K562 (cell line): Measurements from ENCODE around the gene CEP57. TPM values are rescaled to one million over a fixed set of nuclear protein-coding genes. Genes with fewer than 3 reads are reported as not detected.

Experiments used
- ATAC-seq: fragments of 200-7000 bp; cut with Tn5 transposase; 3 replicates; pipeline ENCODE4 v1.9.1; 2020; ENCODE audit warnings: moderate library complexity
- BruUV-seq: library from RNA; stranded (reverse); fragments of 400-500 nt; replicated peaks from 2 replicates; lab custom pipeline; 2021; lab: Mats Ljungman, UMichigan
- CTCF ChIA-PET: fragments of 300-600 bp; formaldehyde crosslinking; extraction: SDS; loops from one replicate; lab custom pipeline; 2021; ENCODE audit warnings: low intra/inter-chr PET ratio; lab: Yijun Ruan, JAX
- POLR2A ChIA-PET: fragments of 300-600, 350-650 bp; sonication (Branson Sonifier 250); formaldehyde crosslinking; extraction: SDS; loops from one replicate; lab custom pipeline; 2021; ENCODE audit warnings: antibody characterized with exemption, inconsistent platforms; lab: Yijun Ruan, JAX
- DNase-seq, 4 experiments: peaks; one replicate each; pipeline versions ENCODE4 v3.0.0 to v3.0.0-alpha.2; 2011 to 2018; ENCODE audit warnings: low spot score in 3 of 4, mixed read lengths in 3 of 4; ENCODE audit errors: extremely low read depth in 1 of 4
- FAIRE-seq: peaks from 2 replicates; lab custom pipeline; 2011; peaks lifted over from hg19 to GRCh38; lab: Jason Lieb, UNC
- H2AFZ ChIP-seq: 2 replicates; pipeline ENCODE4 v1.6.0; 2011; ENCODE audit warnings: low read depth, low read length, control low read depth, inconsistent platforms
- H3K27ac ChIP-seq: fragments of 200-600 bp; 3 replicates; pipeline ENCODE4 v1.8.0; 2011; ENCODE audit warnings: low read depth, mild to moderate bottlenecking, control low read depth, inconsistent platforms, low read length, moderate library complexity, mixed read lengths; ENCODE audit errors: extremely low read depth
- H3K27me3 ChIP-seq, 2 experiments: fragments of 300-600 bp in 1 of 2; 2 replicates in 1 of 2; 3 replicates in 1 of 2; pipeline versions ENCODE4 v1.6.0 to v1.8.0; 2011; ENCODE audit warnings: inconsistent platforms in 2 of 2, low read length in 2 of 2, mild to moderate bottlenecking in 1 of 2, mixed read lengths in 1 of 2, moderate library complexity in 1 of 2; ENCODE audit not compliant: control insufficient read depth in 2 of 2, insufficient read depth in 2 of 2
- H3K36me3 ChIP-seq: fragments of 300-600 bp; 3 replicates; pipeline ENCODE4 v1.8.0; 2011; ENCODE audit warnings: mild to moderate bottlenecking, low read length, inconsistent platforms; ENCODE audit not compliant: control insufficient read depth, insufficient read depth
- H3K4me1 ChIP-seq, 2 experiments: fragments of 200-600 bp in 1 of 2; replicated peaks in 1 of 2; 2 replicates in 1 of 2; 3 replicates in 1 of 2; pipeline versions ENCODE4 v1.5.1 to v1.8.0; 2011; ENCODE audit warnings: inconsistent platforms in 2 of 2, low read length in 2 of 2, mild to moderate bottlenecking in 1 of 2, mixed read lengths in 1 of 2, moderate library complexity in 1 of 2; ENCODE audit not compliant: control insufficient read depth in 2 of 2, insufficient read depth in 2 of 2
- H3K4me2 ChIP-seq: 2 replicates; pipeline ENCODE4 v1.6.1; 2011; ENCODE audit warnings: low read length, control low read depth, inconsistent platforms, mixed read lengths; ENCODE audit not compliant: insufficient read depth
- H3K4me3 ChIP-seq: fragments of 200-600 bp; sonication (generic), shearing (Covaris generic); 2 replicates; pipeline ENCODE4 v1.5.1; 2016; ENCODE audit warnings: control low read depth, inconsistent platforms
- H3K79me2 ChIP-seq: fragments of 200-600 bp; 3 replicates; pipeline ENCODE4 v1.8.0; 2011; ENCODE audit warnings: low read length, inconsistent platforms; ENCODE audit not compliant: control insufficient read depth, insufficient read depth
- H3K9ac ChIP-seq, 2 experiments: 2 replicates each; pipeline versions ENCODE4 v1.6.0 to v1.6.1; 2011; ENCODE audit warnings: low read depth in 2 of 2, low read length in 2 of 2, control low read depth in 1 of 2, inconsistent platforms in 1 of 2, mild to moderate bottlenecking in 1 of 2, mixed read lengths in 1 of 2; ENCODE audit not compliant: insufficient read depth in 1 of 2
- H3K9me1 ChIP-seq: one replicate; pipeline ENCODE4 v1.6.0; 2011; ENCODE audit warnings: inconsistent platforms, mild to moderate bottlenecking, low read length, moderate library complexity; ENCODE audit not compliant: control insufficient read depth, insufficient read depth
- H3K9me3 ChIP-seq: replicated peaks from 2 replicates; pipeline ENCODE4 v1.5.1; 2011; ENCODE audit warnings: low read depth, low read length, inconsistent platforms; ENCODE audit not compliant: control insufficient read depth, insufficient read depth
- H4K20me1 ChIP-seq: replicated peaks from 2 replicates; pipeline ENCODE4 v1.6.1; 2011; ENCODE audit warnings: low read length, inconsistent platforms, mixed read lengths; ENCODE audit not compliant: control insufficient read depth, insufficient read depth
- CXXC5 ChIP-seq: fragments of 250-450 bp; sonication (Bioruptor Pico); IDR thresholded peaks from 2 replicates; pipeline ENCODE4 v1.8.0; 2022; ENCODE audit warnings: inconsistent platforms, mild to moderate bottlenecking, moderate library complexity
- ELF2 ChIP-seq: fragments of 250-450 bp; sonication (Bioruptor Pico); IDR thresholded peaks from 2 replicates; pipeline ENCODE4 v1.5.0; 2021; ENCODE audit warnings: mild to moderate bottlenecking
- ESRRB ChIP-seq: fragments of 250-450 bp; sonication (Bioruptor Pico); IDR thresholded peaks from 2 replicates; pipeline ENCODE4 v1.5.0; 2020; ENCODE audit warnings: mild to moderate bottlenecking, moderate library complexity, borderline replicate concordance
- FOXK2 ChIP-seq, 2 experiments: fragments of 450-650 bp; IDR thresholded peaks in 1 of 2; conservative IDR thresholded peaks in 1 of 2; 2 replicates each; pipeline ENCODE4 v1.6.1; 2016; ENCODE audit warnings: low read depth in 2 of 2, mild to moderate bottlenecking in 1 of 2
- GATA2 ChIP-seq: sonication (generic); formaldehyde crosslinking; IDR thresholded peaks from 2 replicates; pipeline ENCODE4 v1.4.0; 2020; ENCODE audit warnings: mild to moderate bottlenecking, missing genetic modification reagents
- NUFIP1 ChIP-seq: fragments of 450-650 bp; IDR thresholded peaks from 2 replicates; pipeline ENCODE4 v1.6.1; 2018; ENCODE audit not compliant: partially characterized antibody
- OTX1 ChIP-seq: fragments of 450-650 bp; formaldehyde crosslinking; IDR thresholded peaks from 2 replicates; pipeline ENCODE4 v1.4.0; 2022; ENCODE audit warnings: mild to moderate bottlenecking
- PKNOX1 ChIP-seq: fragments of 450-650 bp; IDR thresholded peaks from 2 replicates; pipeline ENCODE4 v1.6.1; 2016
- POLR3G ChIP-seq: IDR thresholded peaks from 2 replicates; pipeline ENCODE4 v1.6.1; 2011; ENCODE audit not compliant: insufficient read length, insufficient replicate concordance; ENCODE audit errors: extremely low read depth
- SMAD3 ChIP-seq: fragments of 450-650 bp; formaldehyde crosslinking; conservative IDR thresholded peaks from 2 replicates; pipeline ENCODE4 v1.4.0; 2020; ENCODE audit warnings: mild to moderate bottlenecking
- SREBF1 ChIP-seq: fragments of 150-350 bp; IDR thresholded peaks from 2 replicates; pipeline ENCODE4 v1.6.1; 2014; ENCODE audit warnings: antibody characterized with exemption, low read depth, low read length, borderline replicate concordance
- TAL1 ChIP-seq: fragments of 450-650 bp; IDR thresholded peaks from 2 replicates; pipeline ENCODE4 v1.6.1; 2016; ENCODE audit warnings: mild to moderate bottlenecking
- TARDBP ChIP-seq: fragments of 450-650 bp; IDR thresholded peaks from 2 replicates; pipeline ENCODE4 v1.6.1; 2016
- WGBS: fragments of 100-300 bp; shearing (Covaris generic); methylation state at CpG from one replicate; pipeline ENCODE4 v1.1.6; 2016; ENCODE audit warnings: low coverage, mixed read lengths; ENCODE audit not compliant: insufficient coverage; ENCODE audit errors: missing lambda C conversion rate; 5-methylcytosine and 5-hydroxymethylcytosine counted together
- in situ Hi-C: fragments of 300-500 bp; cut with MboI; formaldehyde crosslinking; loops from 4 replicates; pipeline ENCODE4 v1.15.0; 2018; ENCODE audit warnings: inconsistent platforms, mixed read lengths
- intact Hi-C: fragments of 100-400 bp; cut with micrococcal nuclease; formaldehyde crosslinking; loops from 2 replicates; pipeline ENCODE4 v1.14.2; 2022
- polyA plus RNA-seq, 8 experiments: library from polyadenylated mRNA; depleted of rRNA in 4 of 8; stranded (reverse) in 5 of 8; unstranded in 3 of 8; fragments of >200 nt; fragmentation: Nextera tagmentation in 2 of 8; fragmentation: Illumina TruSeq in 1 of 8; extraction: Ambion mirVana in 2 of 8; extraction: Trizol in 1 of 8; gene quantifications; 2 replicates each; pipeline versions ENCODE4 v1.2.1 to v1.2.3, GENCODE V29; 2011 to 2014; ENCODE audit warnings: inconsistent platforms in 1 of 8, missing spikeins in 1 of 8
- total RNA-seq, 7 experiments: library from RNA; depleted of rRNA in 6 of 7; stranded (reverse); fragments of >200 nt in 6 of 7; fragmentation: Illumina TruSeq in 2 of 7; extraction: Trizol in 2 of 7; gene quantifications; 2 replicates each; pipeline versions ENCODE4 v1.2.1 to v1.2.3, GENCODE V29; 2011 to 2021; ENCODE audit warnings: low replicate concordance in 1 of 7

CEP57 gene
- total and polyA plus RNA-seq, 9 of the 15 experiments (the other 6 are each of a cell fraction or from before 2014, with no cell fraction given): 25.1 to 88.1 (median 65.2) TPM

- TF ChIP-seq PKNOX1: no peak
Measured at GRCh38 chr11:95863486-95864140, 73.3 kb downstream of the CEP57 start (continued).

GRCh38 chr11:95867105-95867504, 76.8 kb downstream of the CEP57 start:
- CTCF ChIA-PET: no interaction called here
- FAIRE-seq: no peak
- TF ChIP-seq CXXC5 (CRISPR knock-in tag): no peak
- no peak for TF ChIP-seq OTX1 (CRISPR knock-in tag)
- no peak for TF ChIP-seq NUFIP1
- TF ChIP-seq ELF2 (CRISPR knock-in tag): no peak
- no peak for TF ChIP-seq TARDBP
- TF ChIP-seq FOXK2 (conservative IDR thresholded peaks at IDR 0.05 in 1 of 2, IDR thresholded peaks at IDR 0.05 in 1 of 2; ENCODE audit: low read depth in 2 of 2): no peak
- no peak for TF ChIP-seq ESRRB (CRISPR knock-in tag)
- TF ChIP-seq GATA2: no peak
- TF ChIP-seq TAL1: no peak
- no peak for TF ChIP-seq SREBF1
- no peak for TF ChIP-seq POLR3G
- TF ChIP-seq SMAD3 (CRISPR knock-in tag): no peak
- TF ChIP-seq, all 486 proteins: peak for 0

More at GRCh38 chr11:95867105-95867504, 76.8 kb downstream of the CEP57 start:
- in situ Hi-C loops (no loop called here), intact Hi-C loops (no loop called here)
- Histone ChIP-seq H3K36me3 (peaks cover 8% of the 10 kb centered on the region; the same call in 1 of the 3 replicates), H3K9me1 (no peaks in the 10 kb centered on the region), H4K20me1 (no peaks in the 10 kb centered on the region), H3K4me3 (no peak overlapping the region), H3K4me1 (no peaks in the 10 kb centered on the region), H3K27me3 (no peaks in the 10 kb centered on the region), H3K9me3 (no peaks in the 10 kb centered on the region), H3K9ac (no peak overlapping the region), H3K79me2 (no peaks in the 10 kb centered on the region), H3K4me2 (no peak overlapping the region), H2AFZ (no peak overlapping the region), H3K27ac (no peak overlapping the region)
- ATAC-seq: no peak
- POLR2A ChIA-PET: interaction anchor here (0.6 kb wide), 1 partner anchor 169 kb away, joined by 3 read pairs; no protein-coding TSS in a partner anchor
- BruUV-seq: no TSS peak
- DNase-seq: no peak
- whole genome bisulfite sequencing: 87% methylated on average over 6 of the region's 6 CpGs
